Testis (tissue), 3 donors: ENCODE data around the gene PHOSPHO1. TPM values are rescaled to one million over a fixed set of nuclear protein-coding genes. Genes with fewer than 3 reads are reported as not detected.

Experiments used
- DNase-seq: peaks from one replicate; pipeline ENCODE4 v3.0.0-alpha.2; 2019
- H3K27ac ChIP-seq, 2 donors: fragments of 200-600 bp; sonication (generic); one replicate each; pipeline ENCODE4 v1.5.1; 2019
- H3K27me3 ChIP-seq: fragments of 200-600 bp; sonication (generic); one replicate; pipeline ENCODE4 v1.5.1; 2019
- H3K36me3 ChIP-seq: fragments of 200-600 bp; sonication (generic); one replicate; pipeline ENCODE4 v1.5.1; 2017; ENCODE audit warnings: low read depth; ENCODE audit errors: missing control alignments
- H3K4me1 ChIP-seq: fragments of 200-600 bp; sonication (generic); one replicate; pipeline ENCODE4 v1.5.1; 2019
- H3K4me3 ChIP-seq, 2 donors: fragments of 200-600 bp; sonication (generic); one replicate each; pipeline ENCODE4 v1.5.1; 2017 to 2019
- H3K9me3 ChIP-seq: fragments of 200-600 bp; sonication (generic); one replicate; pipeline ENCODE4 v1.5.1; 2017
- POLR2A ChIP-seq: fragments of 450-650 bp; IDR thresholded peaks from one replicate; pipeline ENCODE4 v1.6.1; 2017; ENCODE audit warnings: antibody characterized with exemption, mild to moderate bottlenecking, moderate library complexity
- WGBS, 2 donors: methylation state at CpG; one replicate each; pipeline ENCODE4 v1.1.5; 2018; 5-methylcytosine and 5-hydroxymethylcytosine counted together
- intact Hi-C: fragments of 100-400 bp; cut with DNase I; formaldehyde crosslinking; loops from one replicate; pipeline ENCODE4 v1.15.1; 2023; ENCODE audit warnings: low total_unique reads
- polyA plus RNA-seq: library from polyadenylated mRNA; stranded (reverse); fragments of 350-450 nt; fragmentation: Illumina TruSeq; extraction: RNeasy Lipid Tissue Mini Kit (QIAGEN cat#74804); gene quantifications from one replicate; pipeline ENCODE4 v1.2.3, GENCODE V29; 2014; ENCODE audit warnings: low read depth, low replicate concordance; ENCODE audit not compliant: insufficient read depth
- total RNA-seq, 2 donors: library from RNA; depleted of rRNA; stranded (reverse); fragments of >200 nt; gene quantifications; one replicate each; pipeline ENCODE4 v1.2.3, GENCODE V29; 2016
- TF ChIP-seq, protein P1 (sequence below), 3 experiments: fragments of 450-650 bp in 2 of 3; fragments of 200-600 bp in 1 of 3; sonication (generic) in 1 of 3; IDR thresholded peaks; one replicate each; pipeline ENCODE4 v1.5.1; 2016 to 2019; ENCODE audit warnings: antibody characterized with exemption in 3 of 3, mild to moderate bottlenecking in 2 of 3, moderate library complexity in 1 of 3

PHOSPHO1 gene
- total and polyA plus RNA-seq, 3 donors from 2014 or later = 35.4 to 138 (median 99.5) TPM

DNA sequence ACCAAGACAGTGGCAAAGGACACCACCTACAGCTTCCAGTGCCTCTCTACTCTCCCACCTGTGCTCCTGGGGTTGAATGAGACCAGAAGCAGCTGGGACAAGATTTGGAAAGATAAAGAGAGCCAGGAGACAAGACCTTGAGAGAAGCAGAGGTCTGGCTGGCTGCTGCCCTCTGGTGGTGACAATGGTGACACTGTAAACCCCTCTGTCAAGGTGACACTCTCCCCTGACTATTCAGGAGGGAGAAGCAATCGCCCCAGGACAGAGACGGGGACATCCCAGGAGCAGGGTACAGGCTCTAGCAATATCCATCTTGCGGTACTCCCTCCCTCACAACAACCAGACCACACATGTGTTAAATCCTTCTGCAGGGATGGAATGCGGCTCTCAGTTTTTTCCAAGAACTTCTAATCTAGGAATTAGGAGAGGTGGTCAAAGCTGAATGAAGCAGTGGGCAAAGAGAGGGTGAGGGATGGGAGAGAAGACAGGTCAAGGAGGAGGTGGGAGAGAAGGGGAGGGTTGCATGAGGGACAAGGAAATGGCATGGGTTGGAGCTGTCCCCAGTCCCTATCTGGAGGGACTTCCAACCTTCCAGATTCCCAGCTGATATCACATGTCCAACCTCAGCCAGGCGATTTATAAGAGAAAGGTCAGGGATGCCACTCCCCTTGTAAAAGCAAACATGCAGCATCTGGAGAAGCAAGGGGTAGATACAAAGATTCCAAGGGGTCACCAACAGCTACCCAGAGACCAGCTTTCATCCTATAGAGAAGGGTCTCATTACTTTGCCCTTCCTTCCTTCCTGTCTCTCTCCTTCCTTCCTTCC, 2.9 kb downstream of the PHOSPHO1 start:
- Histone ChIP-seq H3K4me1 (peaks cover 10% of the 10 kb centered on the region), H3K4me3 (no peak overlapping the region), H3K27me3 (no peaks in the 10 kb centered on the region), H3K9me3 (no peaks in the 10 kb centered on the region), H3K36me3 (no peaks in the 10 kb centered on the region), H3K27ac (no peak overlapping the region)
- peak; percentile 74 for DNase-seq
- intact Hi-C loops = no loop called here
- WGBS, 2 donors = 36 to 39% methylated on average over 5 of the region's 5 CpGs
- no peak for TF ChIP-seq POLR2A
- TF ChIP-seq, protein P1, sequence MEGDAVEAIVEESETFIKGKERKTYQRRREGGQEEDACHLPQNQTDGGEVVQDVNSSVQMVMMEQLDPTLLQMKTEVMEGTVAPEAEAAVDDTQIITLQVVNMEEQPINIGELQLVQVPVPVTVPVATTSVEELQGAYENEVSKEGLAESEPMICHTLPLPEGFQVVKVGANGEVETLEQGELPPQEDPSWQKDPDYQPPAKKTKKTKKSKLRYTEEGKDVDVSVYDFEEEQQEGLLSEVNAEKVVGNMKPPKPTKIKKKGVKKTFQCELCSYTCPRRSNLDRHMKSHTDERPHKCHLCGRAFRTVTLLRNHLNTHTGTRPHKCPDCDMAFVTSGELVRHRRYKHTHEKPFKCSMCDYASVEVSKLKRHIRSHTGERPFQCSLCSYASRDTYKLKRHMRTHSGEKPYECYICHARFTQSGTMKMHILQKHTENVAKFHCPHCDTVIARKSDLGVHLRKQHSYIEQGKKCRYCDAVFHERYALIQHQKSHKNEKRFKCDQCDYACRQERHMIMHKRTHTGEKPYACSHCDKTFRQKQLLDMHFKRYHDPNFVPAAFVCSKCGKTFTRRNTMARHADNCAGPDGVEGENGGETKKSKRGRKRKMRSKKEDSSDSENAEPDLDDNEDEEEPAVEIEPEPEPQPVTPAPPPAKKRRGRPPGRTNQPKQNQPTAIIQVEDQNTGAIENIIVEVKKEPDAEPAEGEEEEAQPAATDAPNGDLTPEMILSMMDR (IDR thresholded peaks at IDR 0.05) = peak; percentile 53 to 71 (median 57)

DNA sequence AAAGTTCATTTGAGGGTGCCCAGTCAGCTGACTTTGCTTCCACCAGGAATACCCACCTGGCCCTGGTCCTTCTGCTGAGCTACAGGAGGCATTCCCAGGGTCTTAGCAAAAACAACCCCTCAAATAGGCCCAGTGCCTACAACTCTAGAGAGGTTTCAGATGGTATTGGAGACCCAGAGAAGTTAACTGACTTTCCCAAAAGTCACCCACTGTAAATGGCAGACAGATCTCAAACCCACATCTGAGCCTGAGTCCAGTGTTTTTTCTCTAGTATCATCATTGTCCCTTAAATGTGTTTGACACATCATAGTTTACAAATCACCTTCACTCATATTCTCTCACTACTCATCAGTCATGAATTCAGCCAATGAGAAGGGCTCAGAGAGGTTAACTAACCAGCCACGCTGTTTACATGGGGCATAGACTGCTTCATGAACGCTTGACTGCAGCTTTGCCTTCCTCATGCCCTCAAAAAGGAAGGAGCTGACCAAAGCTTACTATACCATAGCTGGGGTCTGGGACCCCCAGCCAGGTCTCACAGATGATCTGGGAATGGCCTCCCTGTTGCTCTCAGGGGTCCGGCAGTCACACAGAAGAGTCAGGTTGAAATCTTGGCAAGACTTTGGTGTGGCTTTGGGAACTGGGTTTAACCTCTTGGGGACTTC, 3.7 kb downstream of the PHOSPHO1 start:
- H3K36me3 ChIP-seq = no peaks in the 10 kb centered on the region
- H3K27ac ChIP-seq = no peak overlapping the region
- peaks cover 10% of the 10 kb centered on the region for H3K4me1 ChIP-seq
- no peak overlapping the region for H3K4me3 ChIP-seq
- H3K9me3 ChIP-seq = no peaks in the 10 kb centered on the region
- 60 to 67% methylated on average over 3 of the region's 3 CpGs for WGBS, 2 donors
- no peak for TF ChIP-seq POLR2A
- TF ChIP-seq, protein P1 (IDR thresholded peaks at IDR 0.05) = no peak
- intact Hi-C loops = no loop called here
- H3K27me3 ChIP-seq = no peaks in the 10 kb centered on the region
- DNase-seq = no peak

DNA sequence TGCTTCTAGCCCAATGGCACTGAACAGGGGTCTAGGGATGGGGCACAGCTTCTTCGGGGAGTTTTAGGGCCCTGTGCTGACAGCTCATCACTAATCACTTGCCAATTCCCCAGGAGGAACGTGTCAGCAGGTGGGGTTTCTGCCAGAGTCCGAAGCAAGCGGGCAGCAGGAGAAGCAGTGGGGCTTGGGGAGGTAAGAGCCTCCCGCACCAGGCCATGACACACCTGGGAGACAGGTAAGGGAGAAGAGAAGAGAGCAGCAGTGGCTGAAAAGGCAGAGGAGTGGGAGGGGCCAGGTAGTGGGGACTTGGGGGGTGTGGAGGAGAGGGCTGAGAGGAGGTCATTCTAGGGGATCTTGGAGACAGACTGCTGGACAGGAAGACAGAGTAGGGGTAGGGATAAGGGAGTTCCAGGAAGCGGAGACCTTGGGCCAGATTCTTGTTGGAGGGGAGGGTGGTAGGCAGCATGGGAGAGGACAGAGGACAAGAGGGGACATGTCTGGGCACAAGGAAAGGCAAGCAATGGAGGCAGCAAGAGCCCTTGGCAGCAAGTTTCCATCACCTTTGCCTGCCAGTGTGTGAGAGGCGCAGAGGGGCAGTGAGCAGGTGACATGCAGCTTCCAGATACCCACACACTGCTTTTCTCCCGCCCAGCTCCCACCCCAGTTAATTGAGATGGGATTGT, 4.9 kb downstream of the PHOSPHO1 start:
- Histone ChIP-seq H3K9me3 (no peaks in the 10 kb centered on the region), H3K27me3 (no peaks in the 10 kb centered on the region)
- intact Hi-C loops = no loop called here

DNA sequence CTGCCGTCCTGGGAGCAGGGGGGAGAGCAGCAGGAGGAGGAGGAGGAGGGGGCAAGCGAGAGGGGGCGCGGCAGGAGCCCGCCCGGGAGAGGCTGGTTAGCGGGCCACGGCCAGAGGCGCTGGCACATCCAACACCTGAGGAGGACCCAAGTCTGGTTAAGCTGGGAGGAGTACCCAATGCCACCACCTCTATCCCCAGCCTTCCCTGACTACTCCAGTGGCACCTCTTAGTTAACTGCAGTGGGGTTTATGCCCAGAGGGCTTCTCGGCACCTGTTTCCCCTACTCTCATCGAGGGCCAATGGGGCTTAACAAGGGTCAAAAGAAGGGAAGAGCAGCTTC, 5.6 kb downstream of the PHOSPHO1 start:
- intact Hi-C loops = no loop called here
- Histone ChIP-seq H3K36me3 (no peaks in the 10 kb centered on the region), H3K4me3 (peak overlapping the region in 1 of 2 donors; percentile 26), H3K9me3 (no peaks in the 10 kb centered on the region), H3K27me3 (no peaks in the 10 kb centered on the region), H3K4me1 (peaks cover 6% of the 10 kb centered on the region), H3K27ac (no peak overlapping the region)
- no peak for DNase-seq
- no peak for TF ChIP-seq POLR2A
- TF ChIP-seq, protein P1 (IDR thresholded peaks at IDR 0.05) = no peak
- 12 to 21% methylated on average over 9 to 11 of the region's 11 CpGs for WGBS, 2 donors

More for the DNA sequence above, 4.9 kb downstream of the PHOSPHO1 start:
- H3K27ac ChIP-seq = no peak overlapping the region
- DNase-seq = no peak
- TF ChIP-seq POLR2A = no peak
- TF ChIP-seq, protein P1 (IDR thresholded peaks at IDR 0.05) = no peak
- H3K36me3 ChIP-seq = no peaks in the 10 kb centered on the region
- no peak overlapping the region for H3K4me3 ChIP-seq
- H3K4me1 ChIP-seq = peaks cover 10% of the 10 kb centered on the region
- 75 to 86% methylated on average over 8 of the region's 8 CpGs for WGBS, 2 donors
